GM12874 (cell line): ENCODE data around the gene FOXO3.

ENCODE experiments used
- TF ChIP-seq, protein P1 (sequence below): IDR thresholded peaks from 2 replicates; pipeline ENCODE4 v1.5.1; 2011; ENCODE audit warnings: low read depth, mild to moderate bottlenecking, control low read depth, low read length, moderate library complexity; ENCODE audit not compliant: insufficient read depth

The FOXO3 gene

DNA sequence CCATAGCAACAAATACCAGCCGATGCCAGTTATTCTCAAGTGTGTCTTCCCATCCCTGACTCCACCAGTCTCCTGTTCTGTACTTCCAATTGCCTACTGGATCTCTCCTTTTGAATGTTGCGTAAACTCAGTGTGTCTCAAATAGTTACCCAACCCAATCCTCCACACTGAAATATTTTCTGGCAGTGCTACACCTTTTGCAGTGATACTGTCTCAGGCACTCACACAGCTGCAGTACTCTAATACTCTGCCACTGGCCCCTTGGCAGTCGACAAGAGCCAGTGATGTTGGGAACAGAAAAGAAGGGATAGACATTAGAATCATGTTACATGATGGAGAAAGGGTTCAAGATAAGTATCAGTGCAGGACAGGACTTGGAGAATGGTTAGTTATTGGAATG is 31.8 kb upstream of the FOXO3 start:
- TF ChIP-seq, protein P1, sequence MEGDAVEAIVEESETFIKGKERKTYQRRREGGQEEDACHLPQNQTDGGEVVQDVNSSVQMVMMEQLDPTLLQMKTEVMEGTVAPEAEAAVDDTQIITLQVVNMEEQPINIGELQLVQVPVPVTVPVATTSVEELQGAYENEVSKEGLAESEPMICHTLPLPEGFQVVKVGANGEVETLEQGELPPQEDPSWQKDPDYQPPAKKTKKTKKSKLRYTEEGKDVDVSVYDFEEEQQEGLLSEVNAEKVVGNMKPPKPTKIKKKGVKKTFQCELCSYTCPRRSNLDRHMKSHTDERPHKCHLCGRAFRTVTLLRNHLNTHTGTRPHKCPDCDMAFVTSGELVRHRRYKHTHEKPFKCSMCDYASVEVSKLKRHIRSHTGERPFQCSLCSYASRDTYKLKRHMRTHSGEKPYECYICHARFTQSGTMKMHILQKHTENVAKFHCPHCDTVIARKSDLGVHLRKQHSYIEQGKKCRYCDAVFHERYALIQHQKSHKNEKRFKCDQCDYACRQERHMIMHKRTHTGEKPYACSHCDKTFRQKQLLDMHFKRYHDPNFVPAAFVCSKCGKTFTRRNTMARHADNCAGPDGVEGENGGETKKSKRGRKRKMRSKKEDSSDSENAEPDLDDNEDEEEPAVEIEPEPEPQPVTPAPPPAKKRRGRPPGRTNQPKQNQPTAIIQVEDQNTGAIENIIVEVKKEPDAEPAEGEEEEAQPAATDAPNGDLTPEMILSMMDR = no peak

DNA sequence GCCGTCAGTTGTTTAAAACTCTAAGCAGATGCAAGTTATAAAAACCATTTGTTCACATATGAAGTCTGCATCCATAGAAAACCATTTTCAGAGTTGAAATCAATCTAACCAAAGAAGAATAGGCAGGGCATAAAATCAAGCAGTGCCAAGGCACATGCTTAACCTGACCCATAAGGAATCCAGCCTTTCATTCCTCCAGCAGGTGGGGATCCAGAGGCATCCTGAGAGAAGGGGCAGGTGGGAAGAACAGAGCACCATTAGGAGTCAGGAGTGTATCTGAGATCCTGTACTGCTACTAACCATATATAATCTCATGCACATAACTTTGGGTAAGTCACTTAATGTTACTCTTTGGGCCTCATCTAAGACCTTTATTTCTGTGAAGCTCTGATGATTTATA is 29.4 kb upstream of the FOXO3 start:
- TF ChIP-seq, protein P1 = no peak

DNA sequence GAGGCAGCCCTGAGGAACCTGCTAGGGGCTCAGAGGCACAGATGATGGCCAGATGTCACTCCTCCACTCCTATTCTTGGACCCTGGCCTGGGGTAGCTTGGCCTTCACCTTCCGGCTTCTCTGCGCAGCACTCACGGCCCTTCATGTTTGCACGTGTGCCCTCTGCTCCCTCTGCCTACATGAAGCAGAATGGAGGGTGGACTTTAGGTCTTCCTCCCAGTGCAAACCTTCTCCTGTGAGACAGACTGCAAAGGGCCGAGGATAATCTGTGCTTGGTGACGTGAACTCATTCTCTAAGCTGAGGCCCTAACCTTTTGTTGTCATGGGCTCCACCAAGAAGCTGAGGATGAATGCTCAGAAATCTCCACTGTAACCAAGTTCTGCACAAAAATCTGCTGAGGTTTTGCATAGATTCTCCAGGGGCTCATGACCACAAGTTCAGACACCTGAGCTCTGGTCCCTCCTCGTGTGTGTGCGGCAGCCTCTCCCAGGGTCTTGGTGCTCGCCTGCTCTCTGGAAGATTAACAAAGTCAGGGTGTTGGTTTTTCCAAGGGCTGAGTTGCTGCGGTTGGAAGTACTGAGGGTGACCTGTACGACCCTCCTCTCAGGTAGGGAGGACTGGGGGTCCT is 25.5 kb upstream of the FOXO3 start:
- TF ChIP-seq, protein P1 = no peak

DNA sequence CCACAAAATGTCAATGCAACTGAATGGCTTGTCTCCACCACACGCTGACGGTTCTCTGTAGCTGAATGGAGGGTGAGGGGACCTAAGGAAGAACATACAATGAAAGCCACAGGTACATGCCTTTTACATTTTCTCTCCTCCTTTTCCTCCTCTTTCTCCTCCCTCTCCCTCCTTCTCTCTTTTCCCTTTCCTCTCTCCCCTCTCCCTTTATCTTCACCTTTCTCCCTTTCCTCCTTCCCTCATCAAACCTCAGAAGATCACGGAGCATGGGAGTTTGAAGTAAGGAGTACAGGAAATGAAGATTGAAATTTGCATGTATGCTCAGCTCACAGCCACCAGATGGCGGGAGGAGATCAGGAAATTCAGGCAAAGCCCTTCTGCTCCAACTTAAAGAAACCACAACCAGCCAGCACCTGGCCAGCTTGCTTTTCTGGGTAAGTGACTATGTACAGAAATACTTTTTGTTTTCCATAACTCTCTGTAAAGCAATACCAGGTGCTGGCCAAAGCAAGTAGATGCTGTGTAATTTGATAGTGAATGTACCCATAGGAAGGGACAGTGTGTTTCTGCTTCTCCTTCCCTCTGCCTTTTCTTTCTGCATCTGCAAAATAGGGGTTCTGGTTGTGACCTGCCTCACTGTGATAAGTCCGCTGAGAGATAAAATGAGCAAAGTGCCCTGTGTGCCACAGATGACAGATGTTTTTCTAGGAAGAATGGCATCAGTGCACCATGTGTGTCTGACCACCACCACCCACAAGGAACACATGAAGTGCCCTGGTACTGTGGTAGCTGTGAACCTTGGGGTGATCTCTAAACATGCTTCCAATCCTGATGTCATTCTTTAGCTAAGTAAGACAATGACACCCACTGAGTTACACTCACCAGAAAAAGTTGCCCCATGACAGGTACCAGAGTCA is 18.6 kb upstream of the FOXO3 start:
- TF ChIP-seq, protein P1 = peak; percentile 63

DNA sequence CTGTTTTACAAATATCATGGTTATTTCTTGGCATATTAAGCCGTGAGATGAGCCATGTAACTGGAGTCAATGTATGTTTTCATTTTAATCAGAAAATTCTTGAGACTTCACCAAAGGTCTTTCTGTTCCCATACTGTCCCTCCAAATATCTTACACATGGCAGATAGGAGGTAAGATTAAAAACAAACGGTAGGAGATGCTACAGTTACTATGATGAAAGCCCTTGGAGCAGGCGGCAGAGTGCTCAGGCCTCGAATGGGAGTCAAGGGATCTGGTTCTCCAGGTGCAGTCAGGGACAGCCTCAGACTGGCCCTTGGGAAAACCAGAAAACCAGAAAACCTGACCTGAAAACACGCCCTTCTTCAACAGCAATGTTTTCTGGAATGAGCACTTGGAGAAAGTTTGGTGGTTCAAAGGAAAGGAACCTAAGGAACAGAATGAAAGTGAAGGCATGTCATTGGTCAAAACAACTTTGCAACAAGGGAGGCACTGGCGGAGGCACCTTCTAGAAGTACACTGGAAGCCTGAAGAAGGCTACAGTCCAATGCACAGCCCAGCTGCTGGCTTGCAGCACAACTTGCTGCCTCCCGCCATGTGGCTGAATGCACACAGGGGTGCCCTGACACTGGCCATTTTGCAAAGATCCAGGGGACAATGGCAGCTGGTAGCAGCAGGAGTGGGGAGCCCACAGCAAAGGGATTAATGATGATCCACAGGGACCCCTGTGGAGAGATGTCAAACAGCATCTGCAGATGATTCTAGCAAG is 17.4 kb upstream of the FOXO3 start:
- TF ChIP-seq, protein P1 = no peak

DNA sequence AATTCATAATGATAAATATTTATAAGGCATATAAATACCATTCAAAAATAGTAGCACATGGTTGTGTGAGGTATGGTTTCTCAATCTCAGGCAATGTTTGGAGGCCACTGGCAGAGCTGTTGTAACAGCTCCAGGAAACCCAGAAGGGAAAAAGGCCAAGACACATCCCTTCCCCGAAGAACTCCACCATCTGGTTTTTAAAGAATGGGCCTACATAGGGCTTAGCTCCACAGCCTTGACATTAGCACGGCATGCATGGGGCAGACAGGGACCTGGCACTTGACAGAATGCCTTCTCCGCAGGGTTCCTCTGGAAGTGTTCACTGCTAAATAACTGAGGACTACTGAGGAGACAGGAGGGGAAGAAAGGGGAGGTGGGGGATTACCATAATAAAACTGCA is 16.1 kb upstream of the FOXO3 start:
- TF ChIP-seq, protein P1 = no peak
